ENCODE measurements around the gene UBAP1L.
A peak's percentile ranks its signal among the peaks of the same experiment; 100 is the strongest.

Gene UBAP1L

DNA sequence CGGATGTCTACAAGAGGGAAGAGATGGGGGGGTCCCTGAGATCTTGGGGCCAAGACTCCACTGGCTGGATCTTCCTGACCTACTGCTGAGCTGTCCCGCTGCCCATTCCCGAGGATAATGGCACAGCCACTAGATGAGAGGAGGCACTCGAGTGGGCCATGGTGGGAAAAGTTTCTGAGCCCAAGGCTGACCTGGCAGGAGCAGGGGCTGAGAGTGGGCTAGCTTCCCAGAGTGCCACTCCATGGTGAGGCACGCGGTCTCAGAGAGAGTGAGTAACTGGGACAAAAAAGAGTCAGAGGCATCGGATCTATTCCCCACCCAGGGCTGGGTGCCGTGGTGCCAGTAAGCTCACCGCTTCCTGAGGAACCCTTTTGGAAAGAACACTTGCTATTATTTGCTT, 58.9 kb downstream of the UBAP1L start:
- Histone ChIP-seq H4K20me1 (ENCODE audit: insufficient read depth, low read length) (no peaks in the 10 kb centered on the region), H3K27me3 (ENCODE audit: insufficient read depth, low read length, poor library complexity) (no peaks in the 10 kb centered on the region), H3K9me3 (ENCODE audit: insufficient read depth, low read length, severe bottlenecking) (no peaks in the 10 kb centered on the region), H3K9ac (ENCODE audit: low read depth, low read length) (no peak overlapping the region), H3K4me3 (ENCODE audit: low read depth in 1 of 2, low read length in 2 of 2) (no peak overlapping the region), H3K36me3 (ENCODE audit: insufficient read depth, low read length) (no peaks in the 10 kb centered on the region), H3K79me2 (ENCODE audit: insufficient read depth, low read length) (no peaks in the 10 kb centered on the region), H2AFZ (ENCODE audit: low read depth, low read length) (no peak overlapping the region), H3K27ac (ENCODE audit: low read length) (peak overlapping the region; percentile 33; the same call in 1 of the 2 replicates), H3K4me1 (ENCODE audit: insufficient read depth, low read length) (peaks cover 22% of the 10 kb centered on the region), H3K4me2 (ENCODE audit: insufficient read depth, low read length) (no peak overlapping the region)
- no peak for DNase-seq
- ATAC-seq (ENCODE audit: insufficient read depth, low read depth), result no peak
- no peak for TF ChIP-seq EZH2 (IDR thresholded peaks at IDR 0.05; ENCODE audit: borderline replicate concordance, low read depth, low read length, severe bottlenecking)
- TF ChIP-seq, protein P1, sequence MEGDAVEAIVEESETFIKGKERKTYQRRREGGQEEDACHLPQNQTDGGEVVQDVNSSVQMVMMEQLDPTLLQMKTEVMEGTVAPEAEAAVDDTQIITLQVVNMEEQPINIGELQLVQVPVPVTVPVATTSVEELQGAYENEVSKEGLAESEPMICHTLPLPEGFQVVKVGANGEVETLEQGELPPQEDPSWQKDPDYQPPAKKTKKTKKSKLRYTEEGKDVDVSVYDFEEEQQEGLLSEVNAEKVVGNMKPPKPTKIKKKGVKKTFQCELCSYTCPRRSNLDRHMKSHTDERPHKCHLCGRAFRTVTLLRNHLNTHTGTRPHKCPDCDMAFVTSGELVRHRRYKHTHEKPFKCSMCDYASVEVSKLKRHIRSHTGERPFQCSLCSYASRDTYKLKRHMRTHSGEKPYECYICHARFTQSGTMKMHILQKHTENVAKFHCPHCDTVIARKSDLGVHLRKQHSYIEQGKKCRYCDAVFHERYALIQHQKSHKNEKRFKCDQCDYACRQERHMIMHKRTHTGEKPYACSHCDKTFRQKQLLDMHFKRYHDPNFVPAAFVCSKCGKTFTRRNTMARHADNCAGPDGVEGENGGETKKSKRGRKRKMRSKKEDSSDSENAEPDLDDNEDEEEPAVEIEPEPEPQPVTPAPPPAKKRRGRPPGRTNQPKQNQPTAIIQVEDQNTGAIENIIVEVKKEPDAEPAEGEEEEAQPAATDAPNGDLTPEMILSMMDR (IDR thresholded peaks at IDR 0.05; ENCODE audit: borderline replicate concordance, extremely low read depth, low read length, poor library complexity, severe bottlenecking), result no peak

DNA sequence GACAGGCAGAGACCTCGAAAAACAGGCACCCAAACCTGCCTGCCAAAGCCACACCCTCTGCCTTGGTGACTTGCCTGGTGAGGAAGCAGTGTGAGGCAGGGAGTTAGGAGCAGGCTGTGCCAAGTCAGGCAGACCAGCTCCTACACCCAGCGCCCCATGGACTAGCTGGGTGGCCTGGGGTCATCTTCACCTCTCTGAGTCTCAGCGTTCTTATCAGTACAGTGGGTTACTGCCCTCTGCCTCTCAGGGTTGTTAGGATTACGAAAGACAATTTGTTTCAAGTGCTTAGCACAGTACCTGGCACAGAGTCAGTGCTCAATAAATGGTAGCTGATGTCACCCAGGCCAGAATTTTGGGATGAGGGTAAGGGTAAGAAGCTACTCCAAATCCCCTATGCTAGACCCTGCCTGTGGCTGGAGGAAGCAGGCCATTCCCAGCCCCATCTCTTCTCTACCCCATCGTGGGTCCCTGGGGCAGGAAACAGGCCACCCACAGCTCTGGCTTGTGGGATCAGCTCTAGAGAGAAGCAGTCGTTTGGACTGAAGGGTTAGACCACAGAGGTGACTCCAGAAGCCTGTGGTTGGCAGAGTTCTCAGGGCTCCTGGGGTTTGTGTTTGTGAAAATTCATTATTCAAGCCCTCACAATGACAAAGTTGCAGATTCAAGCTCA, 59.7 kb downstream of the UBAP1L start:
- H3K4me2 ChIP-seq (ENCODE audit: insufficient read depth, low read length), result no peak overlapping the region
- H4K20me1 ChIP-seq (ENCODE audit: insufficient read depth, low read length), result no peaks in the 10 kb centered on the region
- H3K27ac ChIP-seq (ENCODE audit: low read length), result peak overlapping the region; percentile 33; the same call in 1 of the 2 replicates
- H3K27me3 ChIP-seq (ENCODE audit: insufficient read depth, low read length, poor library complexity), result no peaks in the 10 kb centered on the region
- no peak overlapping the region for H3K4me3 ChIP-seq (ENCODE audit: low read depth in 1 of 2, low read length in 2 of 2)
- H2AFZ ChIP-seq (ENCODE audit: low read depth, low read length), result no peak overlapping the region
- H3K4me1 ChIP-seq (ENCODE audit: insufficient read depth, low read length), result peaks cover 22% of the 10 kb centered on the region
- no peaks in the 10 kb centered on the region for H3K79me2 ChIP-seq (ENCODE audit: insufficient read depth, low read length)
- DNase-seq (peak; percentile 72), ATAC-seq (ENCODE audit: insufficient read depth, low read depth) (peak; percentile 94)
- TF ChIP-seq EZH2 (IDR thresholded peaks at IDR 0.05; ENCODE audit: borderline replicate concordance, low read depth, low read length, severe bottlenecking), result no peak
- TF ChIP-seq, protein P1 (IDR thresholded peaks at IDR 0.05; ENCODE audit: borderline replicate concordance, extremely low read depth, low read length, poor library complexity, severe bottlenecking), result no peak
- no peak overlapping the region for H3K9ac ChIP-seq (ENCODE audit: low read depth, low read length)
- no peaks in the 10 kb centered on the region for H3K36me3 ChIP-seq (ENCODE audit: insufficient read depth, low read length)
- H3K9me3 ChIP-seq (ENCODE audit: insufficient read depth, low read length, severe bottlenecking), result no peaks in the 10 kb centered on the region

DNA sequence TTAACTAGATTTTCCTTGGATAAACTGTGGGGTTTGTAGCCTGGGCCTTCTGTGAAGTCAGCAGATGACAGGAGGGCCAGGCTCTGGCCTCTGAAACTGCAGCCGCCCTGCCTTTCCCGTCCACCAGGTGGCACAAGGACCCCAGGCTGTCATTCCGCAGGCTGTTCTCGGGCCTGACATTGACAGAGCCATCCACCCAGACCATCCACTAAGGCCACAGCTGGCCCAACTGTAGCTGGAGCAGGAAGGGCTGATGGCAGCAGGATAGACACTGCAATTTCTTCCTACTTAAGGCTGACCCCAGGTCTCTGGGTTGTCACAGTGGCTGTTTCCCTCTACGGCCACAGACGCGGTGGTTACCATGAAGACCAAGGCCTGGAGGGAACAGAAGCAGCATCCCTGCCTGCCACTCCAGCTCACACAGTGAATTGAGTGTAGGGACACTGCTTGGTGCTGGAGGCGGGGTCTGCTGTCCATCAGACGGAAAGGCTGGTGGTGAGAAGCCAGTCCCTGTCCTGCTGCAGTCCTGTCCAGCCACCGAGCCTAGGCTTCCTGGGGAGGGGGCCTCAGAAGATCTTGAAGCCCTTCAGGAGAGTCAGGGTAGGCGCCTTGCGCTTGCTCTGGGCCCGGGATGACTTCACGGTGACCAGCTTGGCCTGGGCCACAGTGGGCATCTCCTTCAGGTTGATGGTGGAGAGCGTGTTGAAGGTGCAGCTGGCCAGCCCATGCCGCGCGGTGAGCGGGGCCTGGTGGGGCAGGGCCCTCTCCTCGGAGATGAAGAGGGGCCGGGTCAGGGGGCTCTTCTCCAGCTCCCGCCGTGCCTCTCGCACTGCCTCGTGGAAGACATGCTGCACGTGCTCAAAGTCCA, 60.4 kb downstream of the UBAP1L start:
- ATAC-seq (ENCODE audit: insufficient read depth, low read depth), result peak; percentile 57
- Histone ChIP-seq H3K36me3 (ENCODE audit: insufficient read depth, low read length) (no peaks in the 10 kb centered on the region), H3K27me3 (ENCODE audit: insufficient read depth, low read length, poor library complexity) (no peaks in the 10 kb centered on the region), H3K9ac (ENCODE audit: low read depth, low read length) (no peak overlapping the region), H4K20me1 (ENCODE audit: insufficient read depth, low read length) (no peaks in the 10 kb centered on the region), H3K4me3 (ENCODE audit: low read depth in 1 of 2, low read length in 2 of 2) (no peak overlapping the region), H3K9me3 (ENCODE audit: insufficient read depth, low read length, severe bottlenecking) (no peaks in the 10 kb centered on the region), H3K4me2 (ENCODE audit: insufficient read depth, low read length) (no peak overlapping the region), H3K4me1 (ENCODE audit: insufficient read depth, low read length) (peaks cover 25% of the 10 kb centered on the region), H3K27ac (ENCODE audit: low read length) (no peak overlapping the region), H3K79me2 (ENCODE audit: insufficient read depth, low read length) (no peaks in the 10 kb centered on the region), H2AFZ (ENCODE audit: low read depth, low read length) (peak overlapping the region; percentile 33; the same call in 1 of the 2 replicates)
- TF ChIP-seq, protein P1 (IDR thresholded peaks at IDR 0.05; ENCODE audit: borderline replicate concordance, extremely low read depth, low read length, poor library complexity, severe bottlenecking), result peak; percentile 87
- TF ChIP-seq EZH2 (IDR thresholded peaks at IDR 0.05; ENCODE audit: borderline replicate concordance, low read depth, low read length, severe bottlenecking), result no peak
- peak; percentile 70 for DNase-seq
